Effector memory CD4-positive, alpha-beta T cell (primary cell): ENCODE results near the gene PDIA5.

Source experiments
- DNase-seq, 3 donors: peaks; one replicate each; pipeline ENCODE4 v3.0.0-alpha.2; 2020
- H3K27ac ChIP-seq: 2 replicates; pipeline ENCODE4 v1.7.0; 2013; ENCODE audit warnings: mild to moderate bottlenecking, low read length, moderate library complexity; ENCODE audit not compliant: insufficient read depth, poor library complexity, severe bottlenecking
- H3K27me3 ChIP-seq: replicated peaks from 2 replicates; pipeline ENCODE4 v1.7.0; 2013; ENCODE audit warnings: mild to moderate bottlenecking, low read length; ENCODE audit not compliant: insufficient read depth, control insufficient read depth, poor library complexity, severe bottlenecking
- H3K36me3 ChIP-seq: 2 replicates; pipeline ENCODE4 v1.7.0; 2013; ENCODE audit warnings: mild to moderate bottlenecking, low read length, moderate library complexity; ENCODE audit not compliant: control insufficient read depth, insufficient read depth
- H3K4me1 ChIP-seq: 2 replicates; pipeline ENCODE4 v1.7.0; 2013; ENCODE audit warnings: low read length, mild to moderate bottlenecking; ENCODE audit not compliant: control insufficient read depth, insufficient read depth, poor library complexity, severe bottlenecking
- H3K4me3 ChIP-seq: 2 replicates; pipeline ENCODE4 v1.7.0; 2013; ENCODE audit warnings: low read length, low read depth, mild to moderate bottlenecking; ENCODE audit not compliant: insufficient read depth, poor library complexity, severe bottlenecking
- H3K9me3 ChIP-seq: 2 replicates; pipeline ENCODE4 v1.7.0; 2013; ENCODE audit warnings: mild to moderate bottlenecking, low read length, moderate library complexity; ENCODE audit not compliant: control insufficient read depth

The PDIA5 gene

DNA sequence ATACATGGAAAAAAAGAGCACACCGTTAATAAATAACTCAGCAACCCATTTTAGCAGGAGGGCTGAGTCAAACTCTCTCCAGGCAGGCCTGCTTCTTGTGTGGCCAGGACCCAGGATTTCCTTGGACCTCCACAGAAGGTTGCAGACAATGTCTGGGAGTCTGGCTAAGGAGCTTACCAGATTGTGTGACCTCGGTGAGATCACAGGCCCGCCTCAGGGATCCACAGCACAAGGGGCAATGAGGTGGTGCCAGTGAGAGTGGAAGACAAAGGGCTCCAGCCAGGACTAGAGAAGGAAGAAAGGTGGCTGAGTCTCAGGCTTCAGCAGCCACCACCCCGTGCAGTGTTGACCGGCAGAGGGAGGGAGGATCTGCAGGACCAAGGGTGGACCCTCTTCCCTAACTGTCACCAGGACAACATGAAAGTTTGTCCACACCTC, 102.7 kb downstream of the PDIA5 start:
- no peaks in the 10 kb centered on the region for H3K4me1 ChIP-seq
- DNase-seq = no peak
- no peaks in the 10 kb centered on the region for H3K27me3 ChIP-seq
- H3K27ac ChIP-seq = no peak overlapping the region
- peaks cover 2% of the 10 kb centered on the region for H3K36me3 ChIP-seq
- no peak overlapping the region for H3K4me3 ChIP-seq
- no peaks in the 10 kb centered on the region for H3K9me3 ChIP-seq

- Histone ChIP-seq H3K4me3 (no peak overlapping the region), H3K36me3 (peaks cover 2% of the 10 kb centered on the region), H3K9me3 (no peaks in the 10 kb centered on the region), H3K27me3 (no peaks in the 10 kb centered on the region), H3K27ac (no peak overlapping the region), H3K4me1 (no peaks in the 10 kb centered on the region)
- DNase-seq = no peak
Observed at GRCh38 chr3:123169930-123170329, 103.1 kb downstream of the PDIA5 start.

- Histone ChIP-seq H3K4me3 (no peak overlapping the region), H3K36me3 (no peaks in the 10 kb centered on the region), H3K27ac (no peak overlapping the region), H3K27me3 (no peaks in the 10 kb centered on the region), H3K4me1 (no peaks in the 10 kb centered on the region), H3K9me3 (no peaks in the 10 kb centered on the region)
- DNase-seq = no peak
Observed at GRCh38 chr3:123180791-123181190, 114.0 kb downstream of the PDIA5 start.

- no peaks in the 10 kb centered on the region for H3K4me1 ChIP-seq
- no peak overlapping the region for H3K27ac ChIP-seq
- no peak overlapping the region for H3K4me3 ChIP-seq
- no peaks in the 10 kb centered on the region for H3K27me3 ChIP-seq
- no peaks in the 10 kb centered on the region for H3K36me3 ChIP-seq
- no peak for DNase-seq
- H3K9me3 ChIP-seq = no peaks in the 10 kb centered on the region
Observed at GRCh38 chr3:123186695-123187094, 119.9 kb downstream of the PDIA5 start.

DNA sequence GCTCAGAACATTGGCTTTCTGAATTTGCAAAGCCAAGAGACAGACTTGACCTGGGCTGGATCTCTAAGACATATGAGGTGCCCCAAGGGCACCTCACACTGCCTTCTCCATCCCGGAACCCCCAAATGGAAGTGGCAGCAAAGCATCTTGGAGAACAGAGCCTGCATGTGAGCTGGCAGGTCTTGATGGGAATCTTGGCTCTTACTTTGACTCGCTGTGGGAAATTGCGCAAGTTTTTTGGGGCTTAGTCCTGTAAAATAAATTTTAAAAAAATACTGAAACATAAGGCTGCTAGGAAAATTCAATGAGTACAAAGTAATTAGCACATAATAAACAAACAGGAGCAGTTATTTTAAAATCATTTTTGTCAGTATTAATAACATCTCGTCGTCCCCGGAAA, 121.2 kb downstream of the PDIA5 start:
- H3K27me3 ChIP-seq = no peaks in the 10 kb centered on the region
- H3K27ac ChIP-seq = no peak overlapping the region
- no peak overlapping the region for H3K4me3 ChIP-seq
- H3K4me1 ChIP-seq = no peaks in the 10 kb centered on the region
- H3K36me3 ChIP-seq = no peaks in the 10 kb centered on the region
- DNase-seq = no peak
- H3K9me3 ChIP-seq = no peaks in the 10 kb centered on the region

DNA sequence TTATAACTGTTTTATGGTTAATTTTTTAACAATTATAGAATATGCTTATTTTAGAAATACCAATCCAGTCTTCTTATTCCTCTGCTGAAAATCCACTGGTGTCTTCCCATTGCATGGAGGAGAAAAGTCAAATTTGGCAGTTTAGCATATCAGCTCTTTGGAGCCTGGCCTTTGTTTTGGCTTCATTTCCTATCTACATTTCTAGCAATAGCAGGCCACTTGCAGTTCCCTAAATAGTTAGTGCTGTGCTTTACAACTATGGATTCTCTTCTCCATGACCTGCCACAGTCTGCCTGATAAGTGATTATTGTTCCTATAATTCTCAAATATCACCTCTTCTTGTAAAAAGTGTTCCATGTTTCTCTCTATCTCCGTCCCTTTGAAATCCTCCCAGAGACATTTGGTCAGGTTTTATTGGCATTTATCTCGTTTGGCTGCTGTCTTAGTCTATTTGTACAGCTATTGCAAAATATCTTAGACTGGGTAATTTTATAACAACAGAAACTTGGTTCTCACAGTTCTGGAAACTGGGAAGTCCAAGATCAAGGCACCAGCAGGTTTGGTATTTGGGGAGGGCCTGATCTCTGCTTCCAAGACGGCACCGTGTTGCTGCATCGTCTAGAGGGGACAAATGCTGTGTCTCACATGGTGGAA, 126.8 kb downstream of the PDIA5 start:
- Histone ChIP-seq H3K27ac (no peak overlapping the region), H3K9me3 (no peaks in the 10 kb centered on the region), H3K27me3 (no peaks in the 10 kb centered on the region), H3K36me3 (no peaks in the 10 kb centered on the region), H3K4me3 (no peak overlapping the region), H3K4me1 (no peaks in the 10 kb centered on the region)
- no peak for DNase-seq

DNA sequence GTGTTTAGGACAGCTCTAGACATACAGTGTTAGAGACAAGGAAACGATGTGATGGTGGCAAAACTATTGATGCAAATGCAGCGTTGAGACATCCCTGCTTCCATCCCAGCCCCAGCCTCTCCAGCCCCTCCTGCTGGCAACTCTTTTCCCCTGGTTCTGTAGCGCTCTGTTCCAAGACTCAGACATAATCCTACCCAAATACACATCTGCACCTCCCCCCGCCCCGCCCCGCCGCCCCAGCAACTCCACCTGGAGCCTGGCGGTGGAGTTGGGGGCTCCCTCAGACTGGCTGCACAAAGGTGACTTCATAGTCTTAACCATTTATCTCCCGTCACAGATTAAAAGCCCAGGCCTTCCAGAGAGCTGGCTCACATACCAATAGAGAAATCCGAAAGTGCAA, 127.7 kb downstream of the PDIA5 start:
- no peaks in the 10 kb centered on the region for H3K4me1 ChIP-seq
- no peak overlapping the region for H3K27ac ChIP-seq
- H3K27me3 ChIP-seq = no peaks in the 10 kb centered on the region
- no peak for DNase-seq
- no peaks in the 10 kb centered on the region for H3K9me3 ChIP-seq
- H3K4me3 ChIP-seq = no peak overlapping the region
- H3K36me3 ChIP-seq = no peaks in the 10 kb centered on the region

GRCh38 chr3:123198372-123198771, 131.5 kb downstream of the PDIA5 start:
- Histone ChIP-seq H3K27me3 (no peaks in the 10 kb centered on the region), H3K9me3 (no peaks in the 10 kb centered on the region), H3K4me3 (no peak overlapping the region), H3K27ac (no peak overlapping the region), H3K4me1 (peaks cover 11% of the 10 kb centered on the region), H3K36me3 (no peaks in the 10 kb centered on the region)
- no peak for DNase-seq

DNA sequence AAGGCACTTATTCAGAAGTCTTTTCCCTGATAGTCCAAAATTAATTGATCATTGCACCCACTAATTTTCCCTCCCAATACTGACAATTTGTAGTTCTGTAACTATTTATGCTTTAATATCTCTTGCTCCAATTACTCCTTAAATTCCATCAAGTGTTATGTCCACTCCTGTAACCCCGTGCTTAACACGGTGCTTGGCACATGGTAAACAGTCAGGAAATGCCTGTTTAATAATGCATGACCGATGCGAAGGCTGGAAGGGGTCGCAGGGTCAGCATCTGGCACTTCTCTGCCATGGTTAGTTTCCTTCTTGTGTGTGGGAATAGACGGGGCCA, 134.4 kb downstream of the PDIA5 start:
- H3K27me3 ChIP-seq = no peaks in the 10 kb centered on the region
- no peak for DNase-seq
- peak overlapping the region; percentile 95 for H3K27ac ChIP-seq
- H3K4me3 ChIP-seq = peak overlapping the region; percentile 75
- H3K36me3 ChIP-seq = no peaks in the 10 kb centered on the region
- peaks cover 11% of the 10 kb centered on the region for H3K4me1 ChIP-seq
- H3K9me3 ChIP-seq = no peaks in the 10 kb centered on the region

DNA sequence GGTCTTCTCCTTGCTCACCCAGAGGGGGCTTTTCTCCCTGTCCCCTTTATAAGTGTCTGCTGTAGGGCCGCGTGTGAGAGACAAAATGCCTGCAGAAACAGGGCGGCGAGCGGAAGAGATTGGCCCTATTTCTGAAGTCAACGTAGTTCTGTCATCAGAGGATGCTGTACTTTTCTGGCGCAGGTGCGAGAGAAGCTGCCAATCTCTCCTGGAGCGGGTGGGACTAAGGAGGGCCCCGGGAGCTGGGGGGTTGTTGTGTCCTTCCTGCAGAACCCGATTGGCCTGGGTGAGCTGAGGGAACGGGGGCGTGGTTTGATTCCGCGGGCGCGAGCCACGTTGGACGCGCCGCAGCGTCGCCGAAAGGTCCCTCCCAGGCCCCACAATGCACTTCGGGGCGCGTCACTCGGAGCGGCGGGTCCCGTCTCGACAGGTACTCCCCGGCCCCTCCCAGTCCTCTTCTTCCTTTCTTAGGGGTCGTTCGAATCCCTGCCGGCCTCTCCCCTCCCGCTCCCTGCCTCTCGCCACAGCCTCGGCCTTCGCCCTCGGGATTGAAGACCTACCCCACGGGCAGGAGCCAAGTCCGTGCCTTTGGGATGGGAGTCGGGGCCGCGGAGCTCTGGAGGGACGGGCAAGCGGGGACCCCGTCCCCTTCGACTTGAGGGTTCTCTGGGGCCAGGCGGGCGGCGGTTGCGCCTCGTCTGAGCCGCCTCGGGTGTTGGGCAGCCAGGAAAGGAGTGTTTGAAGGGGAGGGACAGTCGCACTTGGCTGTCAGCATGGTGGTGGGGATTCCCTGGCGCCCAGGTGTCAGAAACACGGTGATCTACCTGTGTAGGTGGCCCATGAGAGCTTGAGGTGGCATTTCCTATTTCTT, 135.0 kb downstream of the PDIA5 start, which contains the start of gene SEC22A:
Gene SEC22A (plus strand): TSS at position 387 of the 871 bp plus-strand sequence. CDS start 7,275 bp downstream, outside the sequence.
- Histone ChIP-seq H3K36me3 (no peaks in the 10 kb centered on the region), H3K27me3 (no peaks in the 10 kb centered on the region)
- DNase-seq = peak; percentile 89 to 93 (median 93)

More for the DNA sequence above, 135.0 kb downstream of the PDIA5 start, which contains the start of gene SEC22A:
- Histone ChIP-seq H3K9me3 (no peaks in the 10 kb centered on the region), H3K4me1 (peaks cover 11% of the 10 kb centered on the region), H3K27ac (peak within 1 kb of the TSS; percentile 95), H3K4me3 (peak within 1 kb of the TSS; percentile 75)
